GM19397 (cell line): ENCODE results near the gene SSRP1.

ENCODE experiments used
- ATAC-seq: cut with Tn5 transposase; IDR thresholded peaks from one replicate; pipeline ENCODE4 v1.9.1; 2021; ENCODE audit warnings: mild to moderate bottlenecking, moderate library complexity; ENCODE audit not compliant: unreplicated experiment

The SSRP1 gene

DNA sequence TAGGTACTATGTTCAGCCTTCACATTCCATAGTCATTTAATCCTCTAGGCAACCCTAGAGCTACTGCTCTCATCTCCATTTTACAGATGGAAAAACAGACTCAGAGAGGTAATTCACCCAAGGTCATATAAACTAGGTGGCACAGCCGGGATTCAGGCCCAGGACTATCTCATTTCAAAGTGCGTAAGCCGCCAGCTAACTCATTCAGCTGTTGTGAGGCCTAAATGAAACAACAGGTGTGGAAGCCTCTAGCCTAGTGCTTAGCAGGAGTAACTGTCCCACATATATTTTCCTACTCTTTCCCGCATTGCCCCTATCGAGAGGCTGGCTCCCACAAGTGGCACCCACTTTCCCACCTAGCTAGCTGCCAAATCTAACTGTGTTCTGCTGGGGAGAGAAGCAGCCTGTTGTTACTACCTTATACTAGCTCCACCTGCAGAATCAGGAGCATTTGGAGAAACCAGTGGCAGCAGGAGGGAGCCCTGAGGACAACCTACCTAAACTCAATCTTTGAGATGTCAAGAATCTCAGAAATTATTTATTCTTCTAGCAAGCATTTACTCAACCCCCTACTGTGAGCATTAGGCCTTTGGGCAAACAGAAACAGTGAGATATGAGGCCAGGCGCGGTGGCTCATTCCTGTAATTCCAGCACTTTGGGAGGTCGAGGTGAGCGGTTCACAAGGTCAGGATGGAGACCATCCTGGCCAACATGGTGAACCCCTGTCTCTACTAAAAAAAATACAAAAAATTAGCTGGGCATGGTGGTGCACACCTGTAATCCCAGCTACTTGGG, 24.4 kb upstream of the SSRP1 start:
- ATAC-seq: no peak

DNA sequence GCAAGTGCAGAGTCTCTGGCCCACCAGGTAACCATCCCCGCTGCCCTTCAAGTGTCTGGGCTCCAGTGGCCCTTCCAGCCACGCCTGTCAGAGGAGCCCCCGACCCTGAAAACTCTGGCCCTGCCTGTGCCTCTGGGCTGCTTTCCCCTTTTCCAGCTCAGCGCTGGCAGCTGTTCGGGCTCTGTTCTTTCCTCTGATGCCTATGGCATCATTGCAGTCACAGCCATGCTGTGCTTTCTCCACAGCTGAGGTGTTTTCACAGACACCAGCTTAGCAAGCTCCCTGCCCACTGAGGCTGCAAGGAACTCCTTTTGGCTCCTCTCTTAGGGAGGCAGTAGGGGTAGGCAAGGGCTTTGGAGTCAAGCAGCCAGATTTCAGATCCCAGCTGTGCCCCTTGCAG, 23.7 kb upstream of the SSRP1 start:
- no peak for ATAC-seq

DNA sequence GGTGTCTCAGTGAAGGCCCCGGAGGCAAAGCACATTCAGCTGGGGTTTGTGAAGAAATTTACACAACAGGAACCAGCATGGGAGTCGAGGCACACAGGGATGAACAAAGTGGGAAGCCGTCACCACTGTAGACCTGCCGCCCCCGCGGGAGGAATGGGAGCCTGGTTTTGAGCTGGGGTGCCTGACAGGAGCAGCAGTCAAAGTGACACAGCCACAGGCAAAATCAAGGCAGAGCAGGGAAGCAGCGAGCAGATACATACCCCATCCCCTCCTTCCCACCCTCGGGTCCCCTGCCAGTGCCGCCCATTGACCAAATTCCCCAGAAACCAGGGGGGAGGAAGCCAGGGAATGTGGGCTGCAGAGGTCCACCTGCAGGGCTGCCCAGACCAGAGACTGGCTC, 23.3 kb upstream of the SSRP1 start:
- ATAC-seq: no peak

DNA sequence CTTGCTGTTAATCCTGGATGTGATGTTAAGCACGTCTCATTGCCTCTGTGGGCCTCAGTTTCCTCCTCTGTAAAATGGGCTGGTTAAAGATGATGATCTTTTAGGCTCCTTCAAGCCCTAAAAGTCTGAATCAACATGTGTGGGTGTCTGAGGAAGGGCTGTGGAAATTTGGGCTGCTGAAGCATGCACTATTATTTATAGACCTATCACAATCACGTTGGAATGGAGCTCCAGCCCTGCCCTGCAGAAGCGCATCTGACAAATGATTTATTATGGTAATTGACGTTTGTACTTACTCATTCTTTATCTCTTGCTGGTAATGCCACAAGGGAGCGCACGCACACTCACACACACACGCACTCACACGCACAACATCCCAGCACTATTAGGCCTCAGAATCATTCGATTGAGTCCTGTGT, 22.9 kb upstream of the SSRP1 start:
- no peak for ATAC-seq

DNA sequence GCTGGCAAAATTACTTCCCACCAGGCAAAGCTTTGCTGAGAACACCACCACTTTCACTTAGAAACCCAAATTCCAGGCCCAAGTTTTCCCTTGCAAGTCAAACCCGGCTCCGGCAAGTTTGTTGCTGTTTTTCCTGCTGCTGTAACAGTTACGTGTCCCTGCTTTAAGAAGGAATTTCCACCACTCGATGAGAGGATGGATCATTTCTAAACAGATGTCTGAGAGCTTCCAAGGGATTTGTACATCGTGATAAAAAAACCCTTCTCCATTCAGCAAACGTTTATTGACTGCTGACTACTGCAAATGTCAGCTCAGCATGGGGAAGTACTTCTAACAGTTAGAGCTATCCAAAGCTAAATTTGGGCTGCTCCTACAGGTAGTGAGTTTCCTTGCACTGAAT, 22.2 kb upstream of the SSRP1 start:
- ATAC-seq: no peak

DNA sequence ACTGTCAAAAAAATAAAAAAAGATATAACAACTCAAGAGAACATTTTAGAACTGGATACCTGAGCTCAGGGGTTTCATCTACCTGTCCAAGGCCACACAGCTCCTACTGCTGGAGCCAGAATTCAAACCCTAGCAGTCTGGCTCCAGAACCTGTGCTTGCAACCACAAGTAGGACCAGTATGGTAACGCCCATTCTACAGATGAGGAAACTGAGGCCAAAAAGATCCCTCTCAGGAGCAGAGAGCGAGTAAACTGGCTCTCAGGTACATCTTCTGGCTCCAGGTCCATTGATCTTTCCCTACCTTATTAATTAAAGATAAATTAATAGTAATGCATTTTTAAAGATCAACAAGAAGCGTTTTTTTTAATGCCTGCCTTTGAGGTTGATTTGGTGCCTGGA, 21.6 kb upstream of the SSRP1 start:
- ATAC-seq: no peak

DNA sequence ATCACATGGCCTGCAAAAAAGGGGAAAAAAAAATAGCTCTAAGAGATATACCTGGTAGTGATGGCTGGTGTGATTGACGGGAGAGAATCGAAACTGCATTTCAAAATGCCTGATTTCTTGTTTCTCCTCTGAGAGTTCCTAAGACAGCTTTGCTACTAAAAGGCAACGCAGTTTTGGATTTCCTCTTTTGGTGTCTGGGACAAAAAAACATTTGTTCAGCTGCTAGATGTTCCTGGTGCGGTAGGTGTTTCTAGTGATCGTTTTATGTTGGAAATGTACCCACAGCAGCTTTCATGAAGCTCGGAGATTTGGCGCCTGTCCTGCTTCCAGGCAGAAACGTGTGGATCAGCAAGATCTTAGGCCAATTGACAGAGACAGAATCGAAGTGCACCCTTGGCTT, 20.6 kb upstream of the SSRP1 start:
- no peak for ATAC-seq

DNA sequence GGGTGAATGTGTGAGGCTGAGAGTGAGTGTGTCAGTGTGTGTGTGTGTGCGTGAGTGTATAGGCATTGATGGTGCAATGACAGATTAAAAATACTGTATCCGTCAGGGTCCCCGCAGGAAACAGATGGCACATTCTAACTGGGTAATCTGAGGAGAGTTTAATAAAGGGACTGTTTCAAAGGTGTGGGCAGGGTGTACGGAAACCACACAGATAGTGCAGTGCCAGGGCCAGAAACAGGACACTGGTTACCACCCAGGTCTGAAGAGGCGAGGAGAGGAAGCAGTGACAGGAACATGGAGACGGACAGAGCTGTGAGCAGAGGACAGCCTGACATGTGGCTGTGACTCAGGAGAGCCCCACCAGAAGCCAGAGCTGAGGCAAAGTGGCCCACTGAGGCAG, 19.0 kb upstream of the SSRP1 start:
- ATAC-seq: no peak

DNA sequence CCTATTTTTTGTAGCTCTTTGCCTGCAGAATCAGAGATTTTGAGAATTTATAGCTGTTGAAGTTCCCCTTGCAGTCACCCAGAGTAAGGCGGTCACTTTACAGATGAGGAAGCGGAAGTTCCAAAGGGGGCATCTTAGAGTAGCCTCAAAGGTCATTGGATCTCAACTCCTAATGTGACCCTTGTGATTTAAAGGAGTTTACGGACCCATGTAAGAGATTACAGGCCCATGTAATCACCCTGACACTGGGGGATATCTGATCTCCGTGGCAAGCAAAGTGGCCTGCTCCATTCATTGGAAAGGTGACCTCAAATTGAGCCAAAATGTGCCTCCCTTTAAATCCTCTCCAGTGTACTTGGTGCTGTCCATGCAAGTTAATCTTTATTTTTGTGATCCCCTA, 18.2 kb upstream of the SSRP1 start:
- ATAC-seq: no peak

DNA sequence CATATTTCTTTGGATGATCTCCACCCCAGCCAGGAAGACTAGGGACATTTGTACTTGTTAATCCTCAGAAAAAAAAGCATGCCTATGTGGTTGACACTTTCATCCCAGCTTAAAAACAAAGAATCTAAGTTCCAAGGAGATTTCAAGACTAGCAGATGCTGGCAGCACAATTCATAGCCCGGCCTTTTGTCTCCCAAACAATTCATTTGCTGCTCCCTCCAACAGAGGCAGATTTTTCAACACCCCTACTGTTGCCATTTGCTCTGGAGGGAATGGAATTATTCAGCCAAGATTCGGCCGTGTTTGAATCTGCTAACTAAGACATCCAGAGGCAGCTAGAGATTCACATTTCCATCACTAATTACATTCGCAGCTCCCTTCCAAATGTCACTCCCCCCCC, 17.8 kb upstream of the SSRP1 start:
- ATAC-seq: no peak

DNA sequence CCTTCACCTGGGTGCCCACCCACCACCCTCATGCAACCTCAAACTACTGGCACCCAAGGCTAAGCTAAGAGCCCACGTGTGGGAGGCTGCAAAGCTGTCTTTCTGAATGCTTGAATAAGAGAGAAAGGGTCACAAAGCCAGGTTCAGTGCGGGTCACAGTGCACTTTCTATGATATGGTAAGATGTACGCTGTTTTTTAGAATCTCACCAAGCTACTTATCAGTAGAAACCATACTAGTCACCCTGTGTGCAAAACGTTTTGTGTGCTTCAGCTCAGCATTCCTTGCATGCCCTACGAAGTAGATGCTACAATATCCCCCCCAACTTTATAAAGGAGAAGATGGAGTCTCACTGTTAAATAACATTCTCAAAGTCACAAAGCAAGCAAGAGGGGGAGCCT, 17.3 kb upstream of the SSRP1 start:
- no peak for ATAC-seq

DNA sequence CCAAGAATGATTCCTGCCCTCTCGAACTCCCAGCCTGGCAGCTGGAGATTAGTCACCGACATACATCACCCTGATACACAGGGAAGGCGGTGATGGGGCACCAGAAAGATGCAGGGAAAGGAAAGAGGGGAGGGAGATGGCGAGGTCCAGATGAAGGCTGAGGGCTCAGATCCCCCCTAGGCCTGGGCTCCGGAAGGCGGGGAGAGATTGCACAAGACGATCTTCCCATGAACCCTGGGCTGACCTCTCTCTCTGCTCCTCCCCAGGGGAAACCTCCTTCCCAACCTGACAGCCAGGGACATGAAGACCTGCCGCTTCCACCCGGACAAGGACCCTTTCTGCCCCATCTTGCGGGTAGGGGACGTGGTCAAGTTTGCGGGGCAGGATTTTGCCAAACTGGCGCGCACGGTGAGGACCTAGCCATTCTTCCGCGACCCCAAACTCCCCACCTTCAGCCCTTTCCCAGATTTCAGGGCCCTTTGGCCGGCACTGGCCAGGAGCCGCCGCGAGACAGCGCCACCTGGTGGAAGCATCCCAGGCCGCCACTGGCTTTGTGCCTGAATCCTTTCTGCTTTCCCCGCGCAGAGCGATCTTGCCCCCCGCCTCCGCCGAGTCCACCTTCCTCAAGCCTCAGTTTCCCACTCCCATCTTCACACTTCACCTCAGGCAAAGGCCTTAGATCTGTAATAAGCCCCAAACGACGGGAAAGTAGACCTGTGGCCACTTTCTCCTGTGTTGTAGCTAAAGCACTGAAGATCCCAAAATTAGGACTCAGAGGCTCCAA, 14.0 kb upstream of the SSRP1 start:
- ATAC-seq: no peak

DNA sequence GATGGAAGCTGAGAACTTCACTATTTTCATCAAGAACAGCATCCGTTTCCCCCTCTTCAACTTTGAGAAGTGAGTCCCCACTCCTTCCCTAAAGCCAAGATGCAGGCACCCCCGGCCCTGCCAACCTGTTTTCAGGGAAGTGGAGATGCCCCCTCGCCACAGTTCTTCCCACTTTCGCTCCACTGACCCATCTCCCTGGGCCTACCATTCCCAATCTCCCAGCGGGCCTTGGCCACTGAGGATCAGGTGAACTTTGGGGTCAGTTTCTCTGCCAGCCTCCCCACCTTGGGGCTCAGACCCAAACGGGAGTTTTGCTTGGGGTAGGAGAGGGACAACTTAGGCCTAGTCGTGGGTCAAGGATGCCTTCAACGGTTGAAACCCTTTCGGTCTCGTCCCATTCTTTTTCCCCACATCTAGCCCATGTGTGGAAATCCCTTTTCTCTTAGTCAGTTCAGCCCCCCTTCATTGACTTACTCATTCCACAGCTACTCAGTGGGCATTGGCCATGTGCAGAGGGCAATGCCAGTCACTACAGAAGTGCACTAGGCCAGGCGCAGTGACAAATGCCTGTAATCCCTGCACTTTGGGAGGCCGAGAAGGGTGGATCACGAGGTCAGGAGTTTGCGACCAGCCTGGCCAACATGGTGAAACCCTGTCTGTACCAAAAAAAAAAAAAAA, 13.1 kb upstream of the SSRP1 start:
- ATAC-seq: no peak

DNA sequence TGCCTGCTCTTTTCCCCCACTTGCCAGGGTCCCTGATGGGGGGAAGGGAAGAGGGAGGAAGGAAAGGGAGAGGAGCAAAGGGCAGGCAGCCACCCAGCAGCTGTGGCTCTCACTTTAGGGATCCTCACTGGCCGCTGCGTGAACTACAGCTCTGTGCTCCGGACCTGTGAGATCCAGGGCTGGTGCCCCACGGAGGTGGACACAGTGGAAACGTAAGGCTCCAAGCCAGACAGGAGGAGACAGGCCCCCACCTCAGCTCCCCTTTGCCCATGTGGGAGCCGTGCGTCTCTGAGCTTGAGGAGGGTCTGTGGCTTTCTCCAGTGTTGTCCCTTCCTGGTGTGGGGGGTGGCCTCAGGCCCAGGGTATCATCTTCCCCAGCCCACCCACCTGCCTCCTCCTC, 12.4 kb upstream of the SSRP1 start:
- ATAC-seq: no peak

DNA sequence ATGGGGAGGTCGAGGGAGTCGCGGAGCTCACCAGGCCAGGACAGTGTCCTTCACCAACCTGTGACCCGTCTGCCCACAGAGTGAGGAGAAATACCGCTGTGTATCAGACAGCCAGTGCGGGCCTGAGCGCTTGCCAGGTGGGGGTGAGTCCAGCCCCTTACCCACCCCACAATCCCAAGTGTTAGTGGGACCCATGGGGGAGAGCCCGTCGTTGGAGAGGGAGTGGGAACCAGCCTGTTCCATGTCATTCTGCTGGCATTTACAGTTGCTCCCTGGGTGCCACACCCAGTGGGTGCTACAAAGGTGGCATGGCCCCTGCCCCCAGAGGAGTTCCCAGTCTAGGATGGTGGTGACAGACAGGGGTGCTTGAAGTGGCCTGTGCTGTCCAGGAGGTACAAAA, 11.6 kb upstream of the SSRP1 start:
- no peak for ATAC-seq

DNA sequence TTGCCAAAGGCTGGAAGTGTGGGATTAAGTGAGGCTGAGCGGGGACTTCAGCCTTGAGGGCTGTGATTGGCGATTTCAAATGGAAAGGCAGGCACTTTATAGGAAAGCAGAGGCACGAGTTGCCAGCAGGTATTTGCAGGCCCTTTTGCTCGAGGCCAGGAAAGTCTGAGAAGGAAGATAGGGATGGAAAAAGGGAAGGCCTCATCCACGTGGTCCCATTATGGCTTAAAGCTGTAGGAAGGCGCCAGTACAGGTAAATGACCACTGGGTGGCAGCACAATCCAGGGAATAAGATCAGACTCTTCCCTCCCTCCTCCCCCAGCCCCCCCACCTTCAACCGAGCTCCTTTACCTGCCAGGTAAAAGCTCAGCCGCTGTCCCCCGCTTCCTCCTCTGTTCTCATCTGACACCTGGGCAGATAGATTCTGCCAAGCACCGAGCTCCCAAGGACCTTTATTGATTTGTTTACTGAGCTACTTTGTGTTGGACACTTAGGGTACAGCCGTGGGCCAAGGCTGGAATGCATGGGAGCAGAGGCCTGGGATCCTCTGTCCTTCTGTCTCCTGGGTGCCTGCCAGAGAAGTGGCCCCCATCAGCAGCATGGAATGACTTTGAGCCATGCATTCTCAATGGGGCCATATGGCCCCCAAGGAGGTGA, 10.0 kb upstream of the SSRP1 start:
- ATAC-seq: no peak

DNA sequence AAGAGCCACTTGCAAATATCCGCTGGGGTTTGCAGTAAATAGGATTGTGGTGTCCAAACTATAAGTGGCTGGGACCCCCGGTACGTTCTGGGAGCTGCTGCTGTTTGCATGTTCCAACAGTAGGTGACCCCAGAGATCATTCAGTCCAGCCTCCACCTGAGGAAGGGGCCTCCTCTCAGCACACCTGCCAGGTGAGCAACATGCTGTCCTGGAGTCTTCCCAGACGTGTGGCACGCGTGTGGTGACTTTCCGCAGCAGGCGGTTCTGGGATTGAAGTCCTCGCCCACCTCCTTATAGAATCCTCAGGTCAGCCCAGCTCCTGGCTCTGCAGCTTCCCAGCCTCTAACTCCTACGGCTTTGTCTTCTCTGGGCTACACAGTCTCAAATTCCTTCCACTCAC, 9.1 kb upstream of the SSRP1 start:
- ATAC-seq: no peak

DNA sequence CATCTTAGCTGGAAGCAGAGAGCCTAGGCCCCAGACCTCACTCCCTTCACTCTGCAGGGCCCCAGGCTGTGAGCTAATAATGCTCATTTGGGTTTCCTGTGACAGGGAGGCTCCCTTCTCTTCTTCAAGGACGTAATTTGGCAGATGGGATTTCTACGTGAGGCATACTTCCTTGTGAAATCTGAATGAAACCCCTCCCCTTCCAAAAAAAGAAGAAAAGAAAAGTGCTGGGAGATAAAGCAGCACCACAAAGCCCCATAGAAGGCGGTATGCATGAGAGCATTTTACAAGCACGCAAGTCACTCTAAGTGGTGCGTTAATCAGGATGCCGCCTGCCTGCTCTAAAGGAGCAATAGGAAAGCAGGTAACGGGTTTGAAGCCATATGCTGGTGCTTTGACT, 8.1 kb upstream of the SSRP1 start:
- no peak for ATAC-seq

DNA sequence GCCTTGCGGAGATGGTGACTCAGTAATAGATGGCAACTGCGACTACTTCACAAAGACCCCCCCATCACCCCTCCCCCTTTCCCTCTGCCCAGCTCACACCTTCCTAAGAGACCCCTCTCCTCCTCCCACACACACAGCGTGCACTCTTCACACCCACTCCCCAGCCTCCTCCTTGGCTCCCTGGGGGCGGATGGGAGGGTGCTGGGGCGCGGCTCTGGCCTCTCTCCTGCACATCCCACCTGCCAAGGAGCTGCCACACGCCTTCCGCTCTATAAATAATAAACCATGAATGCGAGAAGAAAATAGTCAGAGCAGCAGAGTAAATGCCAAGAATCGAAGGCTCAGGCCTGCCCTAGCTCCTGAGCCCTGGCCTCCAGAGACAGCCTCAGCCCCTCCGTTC, 7.0 kb upstream of the SSRP1 start:
- ATAC-seq: no peak

DNA sequence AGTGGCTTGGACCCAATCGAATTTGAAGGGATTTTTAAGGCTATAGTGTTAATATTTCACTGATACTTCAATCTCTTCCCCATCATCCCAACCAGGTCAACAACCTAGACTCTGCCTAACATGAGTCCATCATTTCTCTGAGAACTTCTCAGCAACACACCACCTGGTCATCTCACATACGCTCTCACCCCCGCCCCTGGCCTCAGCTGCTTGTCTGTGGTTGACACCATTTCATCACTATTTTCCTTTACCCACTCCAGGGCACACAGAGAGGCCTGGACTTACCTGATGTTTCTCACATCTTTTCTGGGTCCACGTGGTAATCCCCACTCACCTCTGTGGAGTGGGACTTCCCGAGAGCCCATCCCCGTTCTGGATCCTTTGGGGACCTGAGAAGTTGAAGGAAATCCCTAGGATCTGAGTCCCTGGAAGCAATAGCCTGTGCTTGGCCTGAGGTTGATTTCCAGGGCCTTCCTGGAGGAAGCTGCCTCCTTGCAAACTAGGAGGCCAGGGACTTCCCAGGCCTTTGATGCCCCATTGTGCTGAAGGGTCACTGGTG, 5.6 kb upstream of the SSRP1 start:
- ATAC-seq: no peak

DNA sequence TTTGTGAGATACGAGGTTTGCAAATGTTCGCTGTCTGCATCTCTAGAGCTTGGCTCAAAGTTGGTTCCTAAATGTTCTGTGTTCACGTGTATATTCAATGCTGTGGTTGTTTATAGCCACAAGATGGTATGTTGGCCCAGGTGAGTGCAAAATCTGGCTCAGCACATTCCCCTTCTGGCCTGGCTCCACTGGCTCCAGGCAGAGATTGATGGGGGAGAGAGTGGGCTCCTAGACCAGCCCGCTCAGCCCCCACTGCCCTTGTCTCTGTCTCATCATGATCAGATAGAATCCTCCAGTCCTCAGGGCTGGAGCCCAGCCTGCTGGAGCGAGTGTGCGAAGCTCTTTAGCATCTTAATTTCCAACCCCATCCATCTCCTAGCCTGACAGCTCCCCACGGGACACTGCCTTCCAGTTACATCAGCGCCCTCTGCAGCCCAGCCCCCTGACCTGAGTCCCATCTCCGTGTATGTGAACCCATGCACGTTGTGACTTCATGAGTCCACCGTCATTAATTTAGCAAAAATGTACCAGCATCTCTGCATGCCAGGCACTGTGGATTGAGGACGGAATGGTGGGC, 4.4 kb upstream of the SSRP1 start:
- ATAC-seq: no peak
